Panc1 (cell line): ENCODE results near the gene HOXD11. TPM values are rescaled to one million over a fixed set of nuclear protein-coding genes. Genes with fewer than 3 reads are reported as not detected.
A peak's percentile ranks its signal among the peaks of the same experiment; 100 is the strongest.

Experiments used
- ATAC-seq: fragments of 200-7000 bp; cut with Tn5 transposase; 2 replicates; pipeline ENCODE4 v1.9.1; 2020; ENCODE audit warnings: mild to moderate bottlenecking, moderate library complexity
- BruUV-seq: library from RNA; stranded (reverse); fragments of 400-500 nt; replicated peaks from 2 replicates; lab custom pipeline; 2021; lab: Mats Ljungman, UMichigan
- CTCF ChIA-PET: fragments of 300-600 bp; sonication (Branson Sonifier 250); formaldehyde crosslinking; loops from one replicate; lab custom pipeline; 2022; ENCODE audit warnings: antibody characterized with exemption; lab: Charles Lee
- POLR2A ChIA-PET: fragments of 300-600 bp; sonication (Branson Sonifier 250); formaldehyde crosslinking; loops from one replicate; lab custom pipeline; 2022; ENCODE audit warnings: antibody characterized with exemption; lab: Charles Lee
- DNase-seq: peaks from one replicate; pipeline ENCODE4 v3.0.0-alpha.2; 2010; ENCODE audit warnings: low read depth, low spot score
- H3K27ac ChIP-seq: 2 replicates; pipeline ENCODE4 v1.5.1; 2011; ENCODE audit warnings: mild to moderate bottlenecking, low read length, inconsistent platforms
- H3K27me3 ChIP-seq: fragments of 200-500 bp; sonication (Bioruptor generic); 2 replicates; pipeline ENCODE4 v1.6.0; 2014; ENCODE audit warnings: low read length, inconsistent platforms; ENCODE audit not compliant: control insufficient read depth, insufficient read depth
- H3K36me3 ChIP-seq: fragments of 200-500 bp; sonication (Bioruptor generic); 2 replicates; pipeline ENCODE4 v1.5.1; 2014; ENCODE audit warnings: inconsistent platforms, mild to moderate bottlenecking, low read length, moderate library complexity; ENCODE audit not compliant: control insufficient read depth, insufficient read depth
- H3K4me1 ChIP-seq: 2 replicates; pipeline ENCODE4 v1.5.1; 2011; ENCODE audit warnings: inconsistent platforms, mild to moderate bottlenecking, low read length, moderate library complexity; ENCODE audit not compliant: control insufficient read depth, insufficient read depth
- H3K4me3 ChIP-seq, 2 experiments: 2 replicates each; pipeline ENCODE4 v1.5.1; 2011 to 2012; ENCODE audit warnings: low read depth in 2 of 2, low read length in 2 of 2, mild to moderate bottlenecking in 2 of 2, inconsistent platforms in 1 of 2, moderate library complexity in 1 of 2
- H3K9me3 ChIP-seq: fragments of 200-500 bp; sonication (Bioruptor generic); 2 replicates; pipeline ENCODE4 v1.5.1; 2014; ENCODE audit warnings: low read depth, mild to moderate bottlenecking, inconsistent platforms, low read length, moderate library complexity; ENCODE audit not compliant: control insufficient read depth, insufficient read depth
- CTCF ChIP-seq: fragments of 450-650 bp; IDR thresholded peaks from 2 replicates; pipeline ENCODE4 v1.5.1; 2017; ENCODE audit warnings: mild to moderate bottlenecking
- POLR2AphosphoS5 ChIP-seq: IDR thresholded peaks from 2 replicates; pipeline ENCODE4 v1.6.1; 2012; ENCODE audit warnings: mild to moderate bottlenecking, low read depth, low read length, moderate library complexity
- REST ChIP-seq, 2 experiments: IDR thresholded peaks; 2 replicates each; pipeline ENCODE4 v1.6.1; 2011 to 2012; ENCODE audit warnings: low read depth in 2 of 2, control low read depth in 1 of 2, low read length in 1 of 2, mild to moderate bottlenecking in 1 of 2, moderate library complexity in 1 of 2; ENCODE audit not compliant: insufficient read depth in 1 of 2
- SIN3A ChIP-seq: IDR thresholded peaks from 2 replicates; pipeline ENCODE4 v1.6.1; 2012; ENCODE audit warnings: low read depth, mild to moderate bottlenecking, low read length, moderate library complexity, borderline replicate concordance; ENCODE audit not compliant: insufficient read depth
- TCF7L2 ChIP-seq: IDR thresholded peaks from 2 replicates; pipeline ENCODE4 v1.6.1; 2011; ENCODE audit warnings: mild to moderate bottlenecking, low read depth, low read length, inconsistent platforms
- in situ Hi-C: cut with HindIII; loops from 2 replicates; pipeline ENCODE4 v1.10.0; 2016; ENCODE audit warnings: low sequenced_read_pairs, low pct_unique_long_range_greater_than_20kb
- intact Hi-C: fragments of 100-400 bp; cut with micrococcal nuclease; formaldehyde crosslinking; loops from one replicate; pipeline ENCODE4 v1.10.0; 2022; ENCODE audit not compliant: unreplicated experiment
- total RNA-seq: library from RNA; stranded (reverse); gene quantifications from one replicate; pipeline ENCODE4 v1.2.1, GENCODE V29; 2021; ENCODE audit not compliant: unreplicated experiment

HOXD11 gene
- total RNA-seq, 1 experiment from 2014 or later: 0.49 TPM

DNA sequence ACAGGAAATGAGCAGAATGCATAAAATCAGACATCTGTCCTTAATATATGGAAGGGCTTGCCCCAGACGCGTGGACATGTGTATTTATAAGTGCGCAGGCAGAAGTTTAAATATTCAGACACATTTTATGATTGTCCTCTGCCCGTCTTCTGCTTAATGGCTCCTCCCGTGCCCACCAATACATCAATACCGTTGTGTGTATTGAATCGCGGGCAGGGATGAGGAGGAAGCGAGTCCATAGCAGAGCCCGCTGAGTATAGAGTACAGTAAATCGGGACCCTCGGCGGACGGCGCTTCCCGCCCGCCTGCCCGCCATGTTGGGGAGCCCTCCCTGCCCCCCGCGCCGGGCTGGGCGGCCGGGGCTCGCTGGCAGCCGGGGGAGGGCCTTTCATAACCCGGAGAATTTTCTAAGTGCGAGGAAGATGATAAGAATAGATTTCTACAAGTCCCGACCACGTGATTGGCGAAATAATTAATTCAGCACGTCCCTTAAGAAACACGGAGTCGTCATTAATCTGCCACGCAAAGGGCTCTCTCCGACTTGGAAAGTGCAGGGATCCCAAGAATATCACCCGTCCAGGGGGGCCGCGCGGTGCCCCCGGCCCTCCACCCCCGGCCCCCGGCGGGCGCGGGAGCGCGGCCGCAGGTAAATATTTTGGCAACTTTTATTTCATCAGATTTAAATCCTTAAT, 49.9 kb downstream of the HOXD11 start, which contains the start of gene HOXD3:
TSS of gene HOXD3 (plus strand) at position 501 of the 692 bp plus-strand sequence. CDS start 11,808 bp downstream, outside the sequence.
- no peaks in the 10 kb centered on the region for H3K9me3 ChIP-seq
- no peaks in the 10 kb centered on the region for H3K36me3 ChIP-seq
- H3K4me1 ChIP-seq: peaks cover 3% of the 10 kb centered on the region; the same call in 1 of the 2 replicates
- ATAC-seq (no peak), DNase-seq (no peak)
- intact Hi-C loops: no loop called here
- BruUV-seq: no TSS peak
- CTCF ChIA-PET: no interaction called here
- H3K4me3 ChIP-seq: peak within 1 kb of the TSS; percentile 51 to 63
- no peak within 1 kb of the TSS for H3K27ac ChIP-seq
- POLR2A ChIA-PET: no interaction called here
- in situ Hi-C loops: no loop called here
- peaks cover 2% of the 10 kb centered on the region; the same call in 1 of the 2 replicates for H3K27me3 ChIP-seq
- no peak for TF ChIP-seq CTCF
- no peak for TF ChIP-seq TCF7L2
- no peak for TF ChIP-seq SIN3A
- no peak for TF ChIP-seq REST (IDR thresholded peaks at IDR 0.05; ENCODE audit: insufficient read depth in 1 of 2, low read depth in 2 of 2, low read length in 1 of 2)
- no peak for TF ChIP-seq POLR2AphosphoS5

DNA sequence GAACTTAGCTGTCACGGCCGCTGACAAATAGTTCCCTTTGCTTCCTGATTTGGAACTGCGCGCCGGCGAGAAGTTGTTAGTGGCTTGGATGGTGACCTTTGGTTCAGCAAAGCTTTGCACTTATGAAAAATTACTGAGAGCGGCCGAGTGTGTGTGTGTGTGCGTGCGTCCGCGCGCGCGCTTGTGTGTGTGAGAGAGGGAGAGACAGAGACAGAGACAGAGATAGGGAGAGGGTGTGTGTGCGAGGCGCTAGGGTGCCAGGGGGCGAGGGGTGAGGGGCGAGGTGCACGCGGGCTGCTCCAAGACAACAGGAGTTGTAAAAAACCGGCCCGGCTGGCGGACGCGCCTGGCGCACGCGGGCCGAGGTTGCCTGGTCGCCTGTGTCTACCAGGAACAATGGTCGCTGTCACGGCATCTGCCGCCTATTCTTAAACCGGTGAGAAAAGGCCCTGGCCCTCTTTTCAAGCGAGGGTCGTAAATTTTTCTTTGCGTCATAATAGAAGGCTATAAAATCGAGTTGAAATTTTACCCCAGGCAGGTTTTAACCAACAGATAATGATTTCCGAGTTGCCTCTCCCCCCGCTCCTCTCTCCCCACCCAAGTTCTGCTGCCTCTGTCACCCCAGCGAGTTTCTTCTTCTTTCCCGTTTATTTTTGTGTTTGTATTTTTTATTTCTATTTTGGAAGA, 50.6 kb downstream of the HOXD11 start:
- no TSS peak for BruUV-seq
- ATAC-seq (peak; percentile 77), DNase-seq (no peak)
- ChIA-PET POLR2A (no interaction called here), CTCF (interaction anchor here (0.7 kb wide), 1 partner anchor 397 kb away, joined by 6 read pairs; no protein-coding TSS in a partner anchor)
- no peaks in the 10 kb centered on the region for H3K36me3 ChIP-seq
- H3K27ac ChIP-seq: no peak overlapping the region
- intact Hi-C loops: no loop called here
- in situ Hi-C loops: no loop called here
- TF ChIP-seq POLR2AphosphoS5 (no peak), TCF7L2 (no peak), SIN3A (no peak), REST (IDR thresholded peaks at IDR 0.05; ENCODE audit: insufficient read depth in 1 of 2, low read depth in 2 of 2, low read length in 1 of 2) (no peak), CTCF (no peak)
- H3K4me3 ChIP-seq: peak overlapping the region; percentile 51 to 63
- peaks cover 3% of the 10 kb centered on the region; the same call in 1 of the 2 replicates for H3K4me1 ChIP-seq
- H3K27me3 ChIP-seq: peaks cover 2% of the 10 kb centered on the region; the same call in 1 of the 2 replicates
- no peaks in the 10 kb centered on the region for H3K9me3 ChIP-seq
